ENCODE results near the gene RPS6KB2.

Gene RPS6KB2

GRCh38 chr11:67433536-67434394 is 5.5 kb downstream of the RPS6KB2 start:
- TF ChIP-seq, protein P1, sequence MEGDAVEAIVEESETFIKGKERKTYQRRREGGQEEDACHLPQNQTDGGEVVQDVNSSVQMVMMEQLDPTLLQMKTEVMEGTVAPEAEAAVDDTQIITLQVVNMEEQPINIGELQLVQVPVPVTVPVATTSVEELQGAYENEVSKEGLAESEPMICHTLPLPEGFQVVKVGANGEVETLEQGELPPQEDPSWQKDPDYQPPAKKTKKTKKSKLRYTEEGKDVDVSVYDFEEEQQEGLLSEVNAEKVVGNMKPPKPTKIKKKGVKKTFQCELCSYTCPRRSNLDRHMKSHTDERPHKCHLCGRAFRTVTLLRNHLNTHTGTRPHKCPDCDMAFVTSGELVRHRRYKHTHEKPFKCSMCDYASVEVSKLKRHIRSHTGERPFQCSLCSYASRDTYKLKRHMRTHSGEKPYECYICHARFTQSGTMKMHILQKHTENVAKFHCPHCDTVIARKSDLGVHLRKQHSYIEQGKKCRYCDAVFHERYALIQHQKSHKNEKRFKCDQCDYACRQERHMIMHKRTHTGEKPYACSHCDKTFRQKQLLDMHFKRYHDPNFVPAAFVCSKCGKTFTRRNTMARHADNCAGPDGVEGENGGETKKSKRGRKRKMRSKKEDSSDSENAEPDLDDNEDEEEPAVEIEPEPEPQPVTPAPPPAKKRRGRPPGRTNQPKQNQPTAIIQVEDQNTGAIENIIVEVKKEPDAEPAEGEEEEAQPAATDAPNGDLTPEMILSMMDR (conservative IDR thresholded peaks at IDR 0.05; ENCODE audit: low read length): no peak
- H3K4me3 ChIP-seq (ENCODE audit: low read length): no peak overlapping the region
- no peak for DNase-seq (ENCODE audit: low read depth)

- no peak overlapping the region for H3K4me3 ChIP-seq (ENCODE audit: low read length)
- TF ChIP-seq, protein P1 (conservative IDR thresholded peaks at IDR 0.05; ENCODE audit: low read length): no peak
- no peak for DNase-seq (ENCODE audit: low read depth)
Measured at GRCh38 chr11:67434395-67434881, 6.1 kb downstream of the RPS6KB2 start.

DNA sequence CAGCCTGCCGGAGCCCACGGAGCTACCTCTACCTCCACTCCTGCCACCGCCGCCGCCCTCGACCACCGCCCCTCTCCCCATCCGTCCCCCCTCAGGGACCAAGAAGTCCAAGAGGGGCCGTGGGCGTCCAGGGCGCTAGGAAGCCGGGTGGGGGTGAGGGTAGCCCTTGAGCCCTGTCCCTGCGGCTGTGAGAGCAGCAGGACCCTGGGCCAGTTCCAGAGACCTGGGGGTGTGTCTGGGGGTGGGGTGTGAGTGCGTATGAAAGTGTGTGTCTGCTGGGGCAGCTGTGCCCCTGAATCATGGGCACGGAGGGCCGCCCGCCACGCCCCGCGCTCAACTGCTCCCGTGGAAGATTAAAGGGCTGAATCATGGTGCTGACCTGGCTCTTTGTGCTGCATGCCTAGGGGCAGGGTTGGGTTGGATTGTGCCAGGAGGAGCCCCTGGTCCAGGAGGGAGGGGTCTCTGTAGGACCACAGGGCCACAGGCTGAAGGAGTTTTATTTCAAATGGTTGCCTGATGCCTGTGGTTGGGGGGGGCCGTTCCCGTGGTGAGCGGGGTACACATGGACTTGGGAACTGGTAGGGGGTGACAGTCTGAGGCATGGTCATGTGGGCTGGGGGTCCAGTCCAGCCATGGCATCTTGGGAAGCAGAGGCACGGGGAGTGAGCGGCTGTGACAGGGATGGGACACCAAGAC is 6.9 kb downstream of the RPS6KB2 start:
- no peak overlapping the region for H3K4me3 ChIP-seq (ENCODE audit: low read length)
- no peak for DNase-seq (ENCODE audit: low read depth)
- TF ChIP-seq, protein P1 (conservative IDR thresholded peaks at IDR 0.05; ENCODE audit: low read length): no peak

- TF ChIP-seq, protein P1 (conservative IDR thresholded peaks at IDR 0.05; ENCODE audit: low read length): no peak
- DNase-seq (ENCODE audit: low read depth): no peak
- H3K4me3 ChIP-seq (ENCODE audit: low read length): no peak overlapping the region
Measured at GRCh38 chr11:67435727-67436458, 7.6 kb downstream of the RPS6KB2 start.

- TF ChIP-seq, protein P1 (conservative IDR thresholded peaks at IDR 0.05; ENCODE audit: low read length): no peak
- no peak overlapping the region for H3K4me3 ChIP-seq (ENCODE audit: low read length)
- DNase-seq (ENCODE audit: low read depth): no peak
Measured at GRCh38 chr11:67436459-67437081, 8.3 kb downstream of the RPS6KB2 start.

- no peak for DNase-seq (ENCODE audit: low read depth)
- H3K4me3 ChIP-seq (ENCODE audit: low read length): no peak within 1 kb of the TSS
- TF ChIP-seq, protein P1 (conservative IDR thresholded peaks at IDR 0.05; ENCODE audit: low read length): no peak
Measured at GRCh38 chr11:67437082-67437808, 9.0 kb downstream of the RPS6KB2 start, which contains the start of gene PTPRCAP. Gene PTPRCAP (minus strand): TSS chr11:67437682. CDS start chr11:67437619, 63 bp downstream.
